ENCODE measurements around the gene RBM47. TPM values are rescaled to one million over a fixed set of nuclear protein-coding genes. Genes with fewer than 3 reads are reported as not detected.
"Not testable (repeated sequence)": the region's sequence is repeated elsewhere in the genome, so short reads cannot be mapped to it uniquely, and the experiment has no call there.

The RBM47 gene
- total RNA-seq, 1 donor from 2014 or later = 105 TPM

DNA sequence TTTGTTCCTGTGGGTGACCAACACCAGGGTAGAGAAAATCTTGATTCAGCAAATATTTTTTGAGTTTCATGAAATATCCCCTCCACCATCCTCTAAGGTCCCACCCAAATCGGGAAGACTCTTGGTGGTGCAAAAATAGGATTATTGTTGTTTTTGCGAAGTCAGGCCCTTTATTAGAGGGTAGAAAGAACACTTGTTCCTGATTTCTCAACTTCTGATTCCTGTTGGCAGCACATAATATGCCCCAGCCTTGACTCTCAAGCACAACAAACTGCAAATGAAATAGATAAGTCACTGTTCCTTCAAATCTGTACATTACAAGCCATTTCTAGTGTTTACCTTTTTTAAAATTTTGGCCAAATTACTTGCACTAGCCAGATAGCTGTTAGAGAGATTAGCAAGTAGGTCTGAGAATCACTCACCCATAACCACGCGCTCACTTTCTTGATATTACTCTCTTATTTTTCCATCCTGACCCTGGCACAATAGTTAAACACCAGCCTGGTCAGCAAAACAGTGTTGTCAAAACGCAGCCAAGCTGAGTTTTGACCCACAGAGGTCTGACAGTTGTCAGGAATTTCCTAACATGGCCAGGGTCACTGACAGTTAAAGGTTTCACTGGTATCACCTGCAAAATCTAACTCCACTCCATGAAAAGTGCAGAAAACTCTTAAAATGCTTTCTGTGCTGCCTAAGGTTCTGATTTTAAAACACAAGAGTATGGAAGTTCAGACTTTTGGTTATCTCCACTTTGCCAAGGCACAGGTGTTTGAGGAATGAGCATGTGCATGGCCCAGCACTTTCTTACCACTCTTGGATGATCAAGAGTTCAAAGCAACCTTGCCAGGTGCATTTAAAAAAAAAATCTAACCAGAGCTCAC, 69.8 kb downstream of the RBM47 start:
- Histone ChIP-seq H3K36me3 (no peaks in the 10 kb centered on the region), H3K4me3 (no peak overlapping the region), H3K27me3 (no peaks in the 10 kb centered on the region), H3K9me3 (no peaks in the 10 kb centered on the region), H3K4me1 (peaks cover 17% of the 10 kb centered on the region), H3K27ac (peak overlapping the region; percentile 11)
- ATAC-seq (peak; percentile 38), DNase-seq (no peak)
- intact Hi-C loops (cut with DNase I) = no loop called here
- TF ChIP-seq, protein P1, sequence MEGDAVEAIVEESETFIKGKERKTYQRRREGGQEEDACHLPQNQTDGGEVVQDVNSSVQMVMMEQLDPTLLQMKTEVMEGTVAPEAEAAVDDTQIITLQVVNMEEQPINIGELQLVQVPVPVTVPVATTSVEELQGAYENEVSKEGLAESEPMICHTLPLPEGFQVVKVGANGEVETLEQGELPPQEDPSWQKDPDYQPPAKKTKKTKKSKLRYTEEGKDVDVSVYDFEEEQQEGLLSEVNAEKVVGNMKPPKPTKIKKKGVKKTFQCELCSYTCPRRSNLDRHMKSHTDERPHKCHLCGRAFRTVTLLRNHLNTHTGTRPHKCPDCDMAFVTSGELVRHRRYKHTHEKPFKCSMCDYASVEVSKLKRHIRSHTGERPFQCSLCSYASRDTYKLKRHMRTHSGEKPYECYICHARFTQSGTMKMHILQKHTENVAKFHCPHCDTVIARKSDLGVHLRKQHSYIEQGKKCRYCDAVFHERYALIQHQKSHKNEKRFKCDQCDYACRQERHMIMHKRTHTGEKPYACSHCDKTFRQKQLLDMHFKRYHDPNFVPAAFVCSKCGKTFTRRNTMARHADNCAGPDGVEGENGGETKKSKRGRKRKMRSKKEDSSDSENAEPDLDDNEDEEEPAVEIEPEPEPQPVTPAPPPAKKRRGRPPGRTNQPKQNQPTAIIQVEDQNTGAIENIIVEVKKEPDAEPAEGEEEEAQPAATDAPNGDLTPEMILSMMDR (IDR thresholded peaks at IDR 0.05) = no peak

GRCh38 chr4:40557736-40558135, 71.9 kb downstream of the RBM47 start:
- Histone ChIP-seq H3K36me3 (no peaks in the 10 kb centered on the region), H3K27ac (no peak overlapping the region), H3K9me3 (no peaks in the 10 kb centered on the region), H3K4me3 (no peak overlapping the region), H3K27me3 (no peaks in the 10 kb centered on the region), H3K4me1 (peaks cover 11% of the 10 kb centered on the region)
- DNase-seq (no peak), ATAC-seq (no peak)
- TF ChIP-seq, protein P1 (IDR thresholded peaks at IDR 0.05) = no peak
- intact Hi-C loops (cut with DNase I) = no loop called here

- Histone ChIP-seq H3K27ac (peak overlapping the region; percentile 66), H3K4me1 (peaks cover 13% of the 10 kb centered on the region), H3K4me3 (no peak overlapping the region), H3K9me3 (no peaks in the 10 kb centered on the region), H3K36me3 (no peaks in the 10 kb centered on the region), H3K27me3 (no peaks in the 10 kb centered on the region)
- no peak for DNase-seq
- TF ChIP-seq, protein P1 (IDR thresholded peaks at IDR 0.05) = no peak
- ATAC-seq = no peak
- intact Hi-C loops (cut with DNase I) = no loop called here
Observed at GRCh38 chr4:40555176-40555900, 74.3 kb downstream of the RBM47 start.

GRCh38 chr4:40554641-40555040, 75.0 kb downstream of the RBM47 start:
- H3K9me3 ChIP-seq; H3K4me3 ChIP-seq; DNase-seq; intact Hi-C loops (cut with DNase I); ATAC-seq; H3K36me3 ChIP-seq; H3K27me3 ChIP-seq: not testable (repeated sequence)
- H3K4me1 ChIP-seq = peaks cover 16% of the 10 kb centered on the region
- peak overlapping the region; percentile 66 for H3K27ac ChIP-seq

- Histone ChIP-seq H3K27me3 (no peaks in the 10 kb centered on the region), H3K4me3 (no peak overlapping the region), H3K4me1 (peaks cover 16% of the 10 kb centered on the region), H3K9me3 (no peaks in the 10 kb centered on the region), H3K36me3 (no peaks in the 10 kb centered on the region), H3K27ac (peak overlapping the region; percentile 66)
- TF ChIP-seq, protein P1 (IDR thresholded peaks at IDR 0.05) = no peak
- no peak for DNase-seq
- peak; percentile 81 for ATAC-seq
- intact Hi-C loops (cut with DNase I) = no loop called here
Observed at GRCh38 chr4:40553995-40554394, 75.7 kb downstream of the RBM47 start.

- ATAC-seq = no peak
- intact Hi-C loops (cut with DNase I) = no loop called here
- no peak for DNase-seq
- Histone ChIP-seq H3K9me3 (no peaks in the 10 kb centered on the region), H3K27ac (no peak overlapping the region), H3K27me3 (no peaks in the 10 kb centered on the region), H3K4me3 (no peak overlapping the region), H3K4me1 (peaks cover 16% of the 10 kb centered on the region), H3K36me3 (no peaks in the 10 kb centered on the region)
- TF ChIP-seq, protein P1 (IDR thresholded peaks at IDR 0.05) = no peak
Observed at GRCh38 chr4:40552536-40552935, 77.1 kb downstream of the RBM47 start.

DNA sequence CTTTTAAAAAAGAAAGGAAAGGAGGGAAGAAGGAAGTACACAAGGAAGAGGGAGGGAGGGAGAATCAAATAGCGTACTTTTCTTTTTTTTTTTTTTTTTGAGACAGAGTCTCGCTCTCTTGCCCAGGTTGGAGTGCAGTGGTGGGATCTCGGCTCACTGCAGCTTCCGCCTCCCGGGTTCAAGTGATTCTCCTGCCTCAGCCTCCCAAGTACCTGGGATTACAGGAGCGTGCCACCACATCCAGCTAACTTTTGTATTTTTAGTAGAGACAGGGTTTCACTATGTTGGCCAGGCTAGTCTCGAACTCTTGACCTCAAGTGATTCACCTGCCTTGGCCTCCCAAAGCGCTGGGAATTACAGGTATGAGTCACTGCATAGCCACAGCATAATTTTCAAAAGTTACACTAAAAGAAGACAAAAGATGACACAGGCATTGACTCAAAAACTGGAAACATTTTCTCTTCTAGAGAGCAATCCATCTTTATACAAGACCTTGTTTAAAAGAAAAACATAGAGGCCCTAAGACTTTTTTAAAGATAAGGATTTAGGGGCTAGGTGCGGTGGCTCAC, 78.0 kb downstream of the RBM47 start:
- H3K4me1 ChIP-seq = peaks cover 22% of the 10 kb centered on the region
- H3K36me3 ChIP-seq; intact Hi-C loops (cut with DNase I); H3K9me3 ChIP-seq; ATAC-seq; H3K27me3 ChIP-seq; DNase-seq: not testable (repeated sequence)
- peak overlapping the region; percentile 42 for H3K4me3 ChIP-seq
- H3K27ac ChIP-seq = peak overlapping the region; percentile 80

Measured in upper lobe of right lung (tissue), 1 donor.